Suprapubic skin (tissue), 4 donors: ENCODE results near the gene DNAH10.

Experiments used
- CTCF ChIP-seq, 2 donors: fragments of 200-600 bp in 1 of 2; fragments of 450-650 bp in 1 of 2; sonication (generic) in 1 of 2; IDR thresholded peaks; one replicate each; pipeline ENCODE4 v1.5.1; 2016 to 2019; ENCODE audit warnings: antibody characterized with exemption in 2 of 2, mild to moderate bottlenecking in 1 of 2, moderate library complexity in 1 of 2
- EP300 ChIP-seq: sonication (generic); formaldehyde crosslinking; IDR thresholded peaks from one replicate; pipeline ENCODE4 v1.6.1; 2017; ENCODE audit warnings: antibody characterized with exemption
- POLR2A ChIP-seq, 2 donors: fragments of 450-650 bp; IDR thresholded peaks; one replicate each; pipeline ENCODE4 v1.6.1; 2017; ENCODE audit warnings: antibody characterized with exemption in 2 of 2, mild to moderate bottlenecking in 2 of 2, moderate library complexity in 2 of 2
- POLR2AphosphoS5 ChIP-seq, 3 donors: sonication (generic); formaldehyde crosslinking; IDR thresholded peaks; one replicate each; pipeline ENCODE4 v1.6.1; 2017; ENCODE audit warnings: antibody characterized with exemption in 3 of 3

GRCh38 chr12:123858176-123858575 is 96.1 kb downstream of the DNAH10 start:
- TF ChIP-seq POLR2A (IDR thresholded peaks at IDR 0.05), result no peak
- no peak for TF ChIP-seq POLR2AphosphoS5 (IDR thresholded peaks at IDR 0.05)
- no peak for TF ChIP-seq CTCF (IDR thresholded peaks at IDR 0.05)
- no peak for TF ChIP-seq EP300
